Right ventricle myocardium inferior (tissue), 1 donor: Measurements from ENCODE around the gene PGAP6. TPM values are rescaled to one million over a fixed set of nuclear protein-coding genes. Genes with fewer than 3 reads are reported as not detected.
"Not testable (repeated sequence)": the region's sequence is repeated elsewhere in the genome, so short reads cannot be mapped to it uniquely, and the experiment has no call there.

Experiments
- ATAC-seq: fragments of 200-7000 bp; cut with Tn5 transposase; one replicate; pipeline ENCODE4 v1.9.1; 2020; ENCODE audit warnings: mild to moderate bottlenecking, moderate library complexity
- DNase-seq: peaks from one replicate; pipeline ENCODE4 v3.0.0; 2021; ENCODE audit errors: missing footprints
- intact Hi-C: fragments of 100-400 bp; cut with DNase I; formaldehyde crosslinking; loops from one replicate; pipeline ENCODE4 v1.11.0; 2022
- total RNA-seq: library from RNA; stranded (reverse); fragmentation: NEBNext Ultra II Directional; extraction: Animal tissue kit (Norgen Biotek cat#: 25700); gene quantifications from one replicate; pipeline ENCODE4 v1.2.1, GENCODE V29; 2021
- donor health status: DM: no; HTN: yes; CAD: no; lungs with severe emphysema.

Gene PGAP6
- total RNA-seq, 1 donor from 2014 or later = 32.1 TPM

DNA sequence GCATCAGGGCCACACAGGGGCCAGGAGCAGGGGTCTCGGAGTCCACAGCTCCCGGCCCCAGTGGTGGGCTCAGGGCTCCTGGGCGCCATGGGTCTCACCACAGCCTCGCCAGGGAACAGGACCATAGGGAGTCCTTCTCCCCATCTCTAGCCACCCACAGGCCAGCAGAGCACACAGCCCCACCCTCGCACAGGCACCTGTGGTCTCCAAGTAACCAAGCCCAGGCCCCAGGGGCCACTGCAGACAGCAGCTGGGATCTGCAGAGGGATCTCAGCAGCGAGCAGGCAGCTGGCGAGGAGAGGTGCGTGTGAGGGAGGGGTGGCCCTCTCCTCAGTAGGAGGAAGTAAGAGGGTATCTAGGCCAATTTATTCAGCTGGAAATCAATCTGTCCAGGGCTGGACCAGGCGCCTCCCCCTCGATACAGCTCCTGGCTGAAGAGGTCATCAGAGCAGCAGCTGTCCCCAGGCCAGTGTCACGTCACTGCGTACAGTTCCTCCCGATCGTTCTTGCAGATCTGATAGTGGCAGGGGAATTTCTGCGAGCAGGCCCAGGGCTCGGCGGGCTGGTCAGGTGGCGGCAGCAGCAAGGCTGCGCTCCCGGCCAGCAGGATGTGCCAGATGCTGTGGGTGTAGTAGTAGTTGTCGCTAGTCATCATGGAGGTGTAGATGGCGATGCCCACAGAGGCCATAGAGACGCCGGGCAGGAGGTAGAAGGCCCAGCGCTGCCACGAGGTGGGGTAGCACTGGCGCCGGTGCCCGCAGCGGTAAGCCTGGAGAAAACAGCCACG lies 10.1 kb downstream of the PGAP6 start:
- ATAC-seq (no peak), DNase-seq (peak; percentile 68)
- intact Hi-C loops = no loop called here

DNA sequence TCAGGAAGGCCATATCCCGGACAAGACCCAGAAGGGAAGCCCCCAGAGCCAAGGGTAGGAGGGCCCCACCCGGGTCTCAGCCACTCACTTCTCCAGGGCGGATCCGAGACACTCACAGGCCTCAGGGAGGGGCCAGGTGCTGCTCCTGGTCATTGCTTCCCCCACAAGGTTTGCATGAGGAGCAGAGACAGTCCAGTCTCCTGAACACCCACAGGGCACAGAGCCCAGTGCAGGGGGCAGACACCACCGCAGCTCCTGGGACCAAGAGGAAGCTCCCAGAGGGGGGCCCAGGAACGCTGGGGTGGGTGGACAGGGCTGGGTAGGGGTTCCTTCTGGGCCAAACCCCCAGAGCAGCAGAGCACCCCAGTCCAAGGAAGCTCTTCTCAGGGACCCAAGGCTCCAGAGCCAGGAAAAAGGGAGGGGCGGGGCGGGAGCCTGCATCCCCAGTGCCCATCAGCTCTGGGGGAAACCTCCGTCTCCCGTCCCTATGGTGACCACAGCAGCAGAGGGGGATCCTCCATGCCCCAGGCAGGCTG lies 10.7 kb downstream of the PGAP6 start:
- ATAC-seq (peak; percentile 9), DNase-seq (peak; percentile 63)
- intact Hi-C loops = no loop called here

DNA sequence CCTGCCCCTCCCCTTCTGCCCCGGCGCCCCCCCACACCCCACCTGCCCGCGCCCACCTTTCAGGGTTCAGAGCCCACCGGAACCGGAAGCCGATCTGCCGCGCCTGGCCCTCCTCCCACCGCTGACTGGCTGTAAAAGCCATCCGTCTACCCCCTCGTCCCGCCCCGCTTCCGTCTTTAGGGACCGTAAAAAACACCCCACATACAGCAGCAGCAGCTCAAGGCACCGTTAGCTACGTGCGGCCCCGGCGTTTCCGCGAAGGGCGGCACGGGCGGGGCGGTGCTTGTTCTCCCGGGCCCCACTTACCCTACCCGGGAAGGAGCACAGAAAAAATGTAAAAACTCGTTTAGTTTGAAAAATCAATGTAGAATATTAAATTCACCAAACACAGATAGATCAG lies 11.3 kb downstream of the PGAP6 start, which contains the start of gene MRPL28:
MRPL28 (minus strand) TSS at position 96 of the 400 bp plus-strand sequence. CDS start 320 bp downstream, outside the sequence.
- intact Hi-C loops = no loop called here
- DNase-seq = peak; percentile 95
- peak; percentile 96 for ATAC-seq

DNA sequence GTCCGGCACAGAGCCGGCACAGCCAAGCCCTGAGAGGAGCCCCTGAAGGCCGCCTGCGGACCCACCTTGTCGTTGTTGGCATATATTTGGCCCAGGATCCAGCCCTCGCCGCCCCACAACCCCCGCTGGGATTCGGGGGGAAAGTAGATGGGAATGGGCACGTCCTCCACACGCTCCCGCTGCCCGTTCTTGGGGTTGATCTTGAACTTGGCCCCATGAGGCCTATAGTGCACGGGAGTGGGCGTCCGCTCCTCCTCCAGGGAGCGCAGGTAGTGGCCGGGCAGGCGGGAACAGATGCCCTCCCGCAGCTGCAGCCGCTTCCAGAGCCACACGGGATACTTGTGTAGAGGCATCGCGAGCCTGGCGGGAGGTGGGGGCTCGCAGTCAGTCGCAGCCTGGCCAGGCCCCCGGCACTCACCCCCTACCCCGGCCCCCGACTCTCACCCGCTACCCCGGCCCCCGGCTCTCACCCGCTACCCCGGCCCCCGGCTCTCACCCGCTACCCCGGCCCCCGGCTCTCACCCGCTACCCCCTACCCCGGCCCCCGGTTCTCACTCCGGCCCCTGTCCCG lies 11.8 kb downstream of the PGAP6 start:
- ATAC-seq (no peak), DNase-seq (no peak)
- intact Hi-C loops = no loop called here

DNA sequence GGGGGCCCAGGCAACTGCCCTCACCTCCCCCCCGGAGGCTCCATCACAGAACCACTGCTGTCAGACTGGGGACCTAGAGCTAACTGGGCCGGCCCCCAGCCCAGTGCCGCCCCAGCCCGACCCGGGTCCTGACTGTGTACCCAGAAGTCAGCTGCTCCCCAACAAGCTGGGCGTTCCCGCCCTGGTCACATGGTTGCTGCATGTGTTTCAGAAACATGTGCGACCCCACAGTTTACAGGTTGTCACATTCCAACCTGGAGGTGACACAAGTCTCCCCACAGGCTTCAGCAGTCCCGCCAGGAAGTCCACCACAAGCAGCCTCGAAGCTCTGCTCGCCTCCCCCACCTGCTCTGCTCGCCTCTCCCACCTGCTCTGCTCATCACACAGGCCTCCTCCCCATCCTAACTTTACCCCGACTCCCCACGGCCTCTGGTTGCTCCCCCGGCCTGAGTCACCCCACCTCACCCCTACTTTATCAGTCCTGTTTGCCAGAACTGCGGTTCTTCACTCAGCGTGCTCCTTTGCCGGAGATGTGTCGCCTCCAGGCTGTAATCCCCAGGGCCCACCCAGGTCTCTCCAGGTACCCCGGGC lies 12.4 kb downstream of the PGAP6 start:
- intact Hi-C loops = no loop called here
- DNase-seq = no peak
- ATAC-seq = no peak

DNA sequence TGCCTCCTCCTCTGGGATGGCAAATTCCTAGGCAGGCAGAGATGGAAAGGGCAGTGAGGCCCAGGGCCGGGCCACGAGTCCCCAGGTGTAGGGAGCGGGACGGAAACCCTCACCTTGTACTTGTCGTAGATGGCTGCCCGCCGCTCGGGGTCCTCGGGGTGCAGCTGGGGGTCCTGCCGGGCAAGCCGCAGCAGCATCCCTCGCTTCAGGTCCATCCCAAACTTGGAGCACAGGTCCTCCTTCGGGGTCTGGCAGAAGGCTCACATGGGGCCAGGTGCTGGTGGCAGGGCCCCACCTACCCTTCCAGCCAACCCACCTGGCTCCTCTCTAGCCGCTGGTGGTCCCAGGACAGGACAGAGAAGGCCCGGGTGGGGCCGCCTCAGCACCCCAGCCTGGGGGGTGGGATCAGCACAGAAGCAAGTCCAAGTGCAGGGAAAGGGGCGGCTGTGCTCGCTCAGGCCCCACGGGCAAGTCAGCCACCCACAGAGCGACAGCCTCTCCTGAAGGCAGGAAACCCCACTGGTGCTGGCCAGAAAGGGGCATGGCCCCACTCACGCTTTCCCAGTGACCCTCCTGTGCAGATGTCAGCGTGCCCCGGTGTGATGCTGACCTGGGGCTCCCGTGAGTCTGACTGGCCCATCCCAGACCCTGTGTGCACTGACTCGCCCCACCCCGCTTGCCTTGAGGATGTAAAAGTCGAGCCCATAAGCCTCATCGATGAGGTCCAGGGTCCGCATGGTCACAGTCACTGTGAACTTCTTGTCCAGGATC lies 13.2 kb downstream of the PGAP6 start:
- peak; percentile 64 for DNase-seq
- intact Hi-C loops = no loop called here
- ATAC-seq = no peak

DNA sequence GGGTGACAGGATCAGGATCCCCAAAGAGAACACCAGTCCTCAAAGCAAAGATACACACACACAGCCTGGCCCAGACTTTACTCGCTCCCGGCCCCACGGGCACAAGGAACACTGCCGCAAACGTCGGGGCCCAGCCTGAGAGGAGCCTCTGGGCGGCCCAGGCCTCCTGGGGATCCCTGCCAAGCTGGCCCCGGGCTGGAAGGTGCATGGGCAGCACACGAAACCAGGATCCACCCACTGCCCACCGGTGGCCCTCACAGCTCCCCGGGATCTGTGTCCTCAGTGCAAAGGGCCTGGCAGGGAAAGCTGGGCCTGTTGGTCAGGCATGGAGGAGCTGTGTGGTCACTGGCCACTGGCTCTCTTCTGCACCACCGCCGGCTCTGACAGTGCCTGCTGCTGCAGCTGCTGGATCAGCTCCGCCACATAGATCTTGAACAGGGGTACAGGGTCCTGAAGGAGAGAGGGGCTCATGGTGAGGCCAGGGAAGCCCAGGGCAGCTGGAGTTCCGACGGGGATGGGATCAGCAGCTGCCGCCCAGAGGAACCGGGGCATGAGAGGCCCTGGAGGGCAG lies 14.4 kb downstream of the PGAP6 start:
- DNase-seq = peak; percentile 57

DNA sequence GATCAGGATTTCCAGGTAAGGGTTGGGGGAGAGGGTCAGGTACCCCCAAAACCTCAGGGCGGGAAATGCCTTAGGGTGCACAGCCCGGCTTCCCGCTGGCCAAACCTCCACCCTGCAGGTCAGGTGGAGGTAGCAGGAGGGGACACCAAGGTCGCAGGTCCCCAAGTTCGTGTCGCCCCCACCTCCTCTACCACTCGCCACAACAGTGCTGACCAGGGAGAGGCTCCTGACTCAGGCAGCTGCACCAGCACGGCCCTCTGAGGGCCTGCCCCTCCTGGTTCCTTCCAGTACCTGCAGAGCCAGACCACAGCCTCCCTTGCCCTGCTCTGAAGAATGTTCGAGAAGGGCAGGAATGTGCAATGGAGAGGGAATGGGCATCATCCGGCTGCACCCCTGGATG lies 15.3 kb downstream of the PGAP6 start:
- ATAC-seq (no peak), DNase-seq (peak; percentile 18)
- intact Hi-C loops = no loop called here

More for the DNA sequence above, 14.4 kb downstream of the PGAP6 start:
- no peak for ATAC-seq
- intact Hi-C loops = no loop called here

DNA sequence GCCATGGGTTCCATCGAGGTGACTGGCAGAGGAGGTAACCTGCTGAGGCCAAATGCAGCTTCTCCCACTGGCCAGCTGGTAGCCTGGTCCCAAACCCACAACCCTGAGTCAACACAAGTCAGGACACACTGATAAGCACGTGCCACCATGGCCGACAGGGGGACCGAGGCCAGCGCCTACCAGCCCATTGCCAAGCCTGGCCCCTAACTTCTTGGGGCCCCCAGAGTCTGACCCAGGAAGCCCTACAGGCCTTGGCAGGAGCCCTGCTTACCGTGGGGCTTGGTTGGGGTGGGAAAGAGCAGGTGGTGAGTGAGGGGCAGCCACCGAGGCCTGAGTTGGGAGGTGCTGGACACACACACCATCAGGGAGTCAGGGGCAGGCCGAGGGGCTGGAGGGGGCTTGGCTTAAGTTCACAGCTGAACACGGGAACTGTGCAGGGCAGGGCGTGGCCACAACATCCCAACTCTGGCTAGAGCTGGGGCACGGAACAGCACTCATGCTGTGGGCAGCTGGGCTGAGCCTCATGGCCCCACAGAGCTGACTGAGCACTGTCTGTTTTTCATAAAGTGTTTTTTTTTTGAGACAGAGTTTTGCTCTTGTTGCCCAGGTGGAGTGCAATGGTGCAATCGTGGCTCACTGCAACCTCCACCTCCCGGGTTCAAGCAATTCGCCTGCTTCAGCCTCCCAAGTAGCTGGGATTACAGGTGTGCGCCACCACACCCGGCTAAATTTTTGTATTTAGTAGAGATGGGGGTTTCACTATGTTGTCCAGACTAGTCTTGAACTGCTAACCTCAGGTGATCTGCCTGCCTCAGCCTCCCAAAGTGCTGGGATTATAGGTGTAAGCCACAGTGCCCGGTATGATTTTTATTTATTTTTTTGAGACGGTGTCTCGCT lies 16.9 kb downstream of the PGAP6 start:
- ATAC-seq = no peak
- DNase-seq = no peak
- intact Hi-C loops = no loop called here

DNA sequence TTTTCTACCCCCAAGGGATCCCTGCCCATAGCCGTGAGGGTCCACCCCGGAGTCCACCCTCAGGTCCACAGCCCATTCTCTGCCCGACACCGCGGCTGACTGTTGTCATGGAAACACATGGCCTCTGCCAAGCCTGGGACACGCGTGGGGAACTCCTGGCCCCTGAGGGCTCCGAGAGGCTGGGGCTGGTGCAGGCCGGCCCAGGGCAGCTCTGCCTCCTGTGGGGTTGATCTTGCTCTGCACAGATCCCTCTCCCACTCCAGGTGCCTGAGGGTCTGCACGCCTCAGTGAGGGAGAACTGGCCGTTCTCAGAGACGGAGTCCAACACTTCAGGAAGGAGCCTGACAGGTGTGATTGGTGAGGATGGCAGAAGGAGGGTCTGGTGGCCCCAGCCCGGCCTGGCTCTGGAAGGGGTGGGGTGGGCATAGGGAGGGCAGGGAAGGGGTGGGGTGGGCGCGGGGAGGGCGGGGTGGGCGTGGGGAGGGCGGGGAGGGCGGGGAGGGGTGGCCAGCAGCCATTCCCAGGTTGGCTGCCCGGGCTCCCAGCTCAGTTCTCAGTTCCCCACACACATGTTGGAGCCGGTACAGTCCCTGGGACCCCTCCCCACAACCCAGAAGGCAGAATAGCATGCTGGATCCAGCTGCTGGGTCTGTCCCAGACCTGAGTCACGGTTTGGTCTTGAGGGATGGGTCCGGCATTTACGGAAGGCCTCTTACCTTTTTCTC lies 17.9 kb downstream of the PGAP6 start:
- no peak for DNase-seq
- intact Hi-C loops = loop anchor here (2.0 kb wide), 1 partner anchor 257 kb away; no protein-coding TSS in a partner anchor
- ATAC-seq = no peak

DNA sequence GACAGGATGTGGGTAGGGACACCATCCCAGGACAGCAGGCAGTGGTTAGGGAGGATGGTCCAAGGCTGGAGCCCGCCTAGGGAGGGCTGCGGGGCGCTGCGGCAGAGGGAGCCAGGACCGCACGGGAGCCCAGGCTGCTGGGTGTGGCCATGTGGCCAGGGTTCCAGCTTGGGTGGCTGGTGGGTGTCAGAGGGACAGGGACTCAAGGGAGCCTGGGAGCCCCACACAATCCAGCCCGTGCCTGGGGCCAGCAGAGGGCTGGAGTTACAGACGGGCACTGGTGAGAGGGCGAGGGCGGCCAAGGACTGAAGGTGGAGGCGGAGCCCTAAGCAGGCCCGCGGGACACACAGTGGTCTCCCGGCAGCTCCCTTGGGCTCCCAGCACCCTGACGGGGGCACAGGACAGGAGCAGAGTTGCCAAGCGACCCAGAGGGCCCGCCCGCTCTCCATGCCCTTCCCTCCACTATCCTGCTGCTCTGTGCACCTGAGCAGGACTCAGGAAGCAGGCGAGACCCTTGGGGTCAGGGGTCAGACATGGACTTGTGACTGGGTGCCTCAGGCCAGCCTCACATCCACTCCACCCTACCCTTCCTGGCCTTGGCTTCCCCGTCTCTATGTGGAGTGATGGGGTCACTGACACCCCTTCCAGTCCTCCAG lies 18.5 kb downstream of the PGAP6 start:
- intact Hi-C loops = loop anchor here (2.0 kb wide), 1 partner anchor 256 kb away; no protein-coding TSS in a partner anchor
- ATAC-seq (no peak), DNase-seq (no peak)

DNA sequence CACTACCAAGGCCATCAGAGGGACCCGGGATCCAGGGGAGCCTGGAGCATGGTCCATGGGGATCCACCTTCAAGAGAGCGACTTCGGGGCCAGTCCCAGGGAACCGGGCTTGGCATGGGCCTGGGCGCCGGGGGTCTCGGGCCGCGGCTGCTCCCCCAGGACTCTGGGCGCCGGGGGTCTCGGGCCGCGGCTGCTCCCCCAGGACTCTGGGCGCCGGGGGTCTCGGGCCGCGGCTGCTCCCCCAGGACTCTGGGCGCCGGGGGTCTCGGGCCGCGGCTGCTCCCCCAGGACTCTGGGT lies 19.1 kb downstream of the PGAP6 start:
- DNase-seq, ATAC-seq: not testable (repeated sequence)
- intact Hi-C loops = loop anchor here (2.0 kb wide), 1 partner anchor 256 kb away; no protein-coding TSS in a partner anchor

DNA sequence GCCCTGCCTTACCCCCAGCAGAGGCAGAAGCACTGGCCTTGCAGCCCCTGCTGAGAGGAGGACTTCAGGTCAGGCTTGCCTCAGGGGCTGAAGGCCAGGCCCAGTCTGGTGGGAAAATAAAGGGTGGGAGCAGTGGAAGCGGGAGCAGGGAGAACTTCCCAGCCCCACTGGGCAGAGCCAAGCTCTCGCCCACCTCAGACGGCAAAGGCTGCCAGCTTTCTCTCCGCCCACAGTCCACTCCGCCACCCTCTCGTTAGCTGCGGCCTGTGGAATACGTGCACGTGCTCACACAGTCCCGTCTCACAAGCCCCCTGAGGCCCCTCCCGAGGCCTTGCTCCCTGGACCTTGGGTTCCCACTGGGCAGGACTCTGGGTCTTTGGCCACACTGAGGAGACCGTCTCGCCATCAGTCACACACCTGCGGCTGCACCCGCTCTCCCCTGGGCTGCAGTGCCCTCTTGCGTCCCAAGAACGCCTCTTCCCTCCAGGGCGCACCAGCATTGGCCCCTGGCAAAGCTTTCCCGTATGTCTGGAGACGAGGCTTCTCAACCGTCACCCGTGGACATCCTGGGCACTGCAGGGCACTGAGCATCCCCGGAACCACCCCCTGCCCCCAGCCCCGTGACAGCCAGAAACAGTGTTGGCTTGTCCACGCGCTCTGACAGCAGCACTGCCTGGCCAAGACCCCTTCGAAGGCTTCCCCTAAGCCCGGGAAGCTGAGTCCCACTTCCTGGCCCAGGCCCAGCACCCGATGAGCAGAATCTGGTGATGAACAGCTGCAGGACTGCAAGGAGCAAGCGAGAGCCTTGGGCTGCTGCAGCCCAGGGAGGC lies 19.7 kb downstream of the PGAP6 start:
- intact Hi-C loops = loop anchor here (2.0 kb wide), 1 partner anchor 255 kb away; no protein-coding TSS in a partner anchor
- ATAC-seq (peak; percentile 77), DNase-seq (peak; percentile 83)

DNA sequence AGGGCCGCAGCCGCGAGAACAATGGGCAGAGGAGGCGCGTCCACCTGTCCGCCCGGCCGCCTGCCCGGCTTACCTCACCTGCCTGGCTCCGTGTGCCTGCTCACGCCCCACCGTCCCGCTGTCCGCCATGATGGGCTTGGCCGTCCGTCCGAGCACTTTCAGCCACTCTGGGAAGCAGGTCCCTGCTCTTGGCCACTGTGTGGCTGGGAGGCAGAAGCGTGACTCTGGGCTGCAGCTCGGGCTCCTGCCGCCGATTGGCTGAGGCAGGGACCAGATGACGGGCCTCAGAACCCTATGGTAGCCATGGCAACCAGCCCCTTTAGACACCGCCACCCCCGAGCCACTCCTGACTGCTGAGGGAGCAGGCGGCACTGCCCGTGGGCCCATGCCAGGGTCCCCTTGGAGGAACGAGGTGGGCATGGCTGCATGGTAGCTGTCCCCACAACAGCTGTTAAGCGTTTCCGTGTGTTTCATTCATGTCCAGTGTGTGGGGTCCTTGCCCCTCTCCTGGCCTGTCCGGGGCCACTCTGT lies 20.4 kb downstream of the PGAP6 start:
- DNase-seq (no peak), ATAC-seq (no peak)
- intact Hi-C loops = no loop called here

DNA sequence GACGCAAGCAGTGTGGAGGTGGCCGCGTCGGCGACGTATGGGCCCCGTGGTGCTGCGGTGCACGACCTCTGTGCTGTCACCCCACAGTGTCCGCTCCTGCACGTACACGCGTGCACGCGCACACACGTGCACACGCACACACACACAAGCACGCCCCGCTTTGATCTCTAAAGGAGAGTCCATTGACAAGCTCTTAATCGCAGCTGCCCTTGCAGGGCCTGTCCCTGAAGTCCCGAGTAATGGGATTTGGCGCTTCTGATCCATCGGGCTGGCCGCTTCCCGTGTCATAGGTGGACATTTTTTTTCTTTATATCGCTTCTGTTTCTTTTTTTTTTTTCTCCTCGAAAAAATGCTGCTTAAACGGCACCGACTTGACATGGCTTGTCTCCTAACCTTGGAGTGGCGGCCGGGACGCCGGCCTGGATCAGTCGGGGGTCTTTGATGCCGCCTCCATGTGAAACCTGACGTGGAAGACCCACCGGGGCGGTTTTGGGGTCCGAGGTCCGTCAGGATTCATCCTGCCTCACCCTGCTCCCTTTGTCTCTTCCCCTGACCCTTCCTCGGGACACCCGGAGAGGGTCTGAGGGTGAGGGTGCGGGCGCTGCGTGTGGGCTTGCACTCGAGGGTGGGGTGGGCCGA lies 21.0 kb downstream of the PGAP6 start:
- no peak for ATAC-seq
- no peak for DNase-seq
- intact Hi-C loops = no loop called here
